ENCODE data around the gene COL26A1.
A peak's percentile ranks its signal among the peaks of the same experiment; 100 is the strongest.
"Not testable (repeated sequence)": the region's sequence is repeated elsewhere in the genome, so short reads cannot be mapped to it uniquely, and the experiment has no call there.

The COL26A1 gene

GRCh38 chr7:101602484-101603241, 240.0 kb downstream of the COL26A1 start:
- DNase-seq, result peak in 1 of 2 experiments; percentile 45

GRCh38 chr7:101604331-101604933, 241.8 kb downstream of the COL26A1 start:
- DNase-seq, result no peak

- DNase-seq, result not testable (repeated sequence)
These were observed 242.3 kb downstream of the COL26A1 start for GRCh38 chr7:101604934-101605332.

- DNase-seq, result no peak
These were observed 243.2 kb downstream of the COL26A1 start for GRCh38 chr7:101605611-101606497.

- no peak for DNase-seq
These were observed 243.8 kb downstream of the COL26A1 start for GRCh38 chr7:101606498-101606923.

Measured in SW 1271 (cell line).